ENCODE measurements around the gene OR2T10. TPM values are rescaled to one million over a fixed set of nuclear protein-coding genes. Genes with fewer than 3 reads are reported as not detected.
"Not testable (repeated sequence)": the region's sequence is repeated elsewhere in the genome, so short reads cannot be mapped to it uniquely, and the experiment has no call there.

OR2T10 gene
- total RNA-seq, 1 donor from 2014 or later: not detected

DNA sequence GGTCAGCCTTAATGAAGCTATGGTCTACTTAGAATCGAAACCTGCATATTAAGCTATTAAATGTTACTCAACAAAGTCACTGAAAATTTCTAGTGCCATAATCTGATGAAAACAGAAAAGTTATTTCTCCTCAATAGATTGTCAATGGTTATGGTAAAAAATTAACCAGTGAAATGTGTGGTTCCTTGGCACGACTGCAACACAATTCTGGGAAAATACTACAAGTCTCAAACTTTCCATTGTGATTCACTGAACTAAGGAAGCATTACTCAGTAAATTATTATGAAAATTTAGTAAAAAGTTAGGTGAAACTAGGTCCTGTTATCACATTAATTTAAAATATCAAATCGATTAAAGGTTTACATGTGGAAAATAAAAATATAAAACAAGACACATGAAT lies 12.8 kb upstream of the OR2T10 start:
- intact Hi-C loops (cut with DNase I): no loop called here
- no peak for ATAC-seq

DNA sequence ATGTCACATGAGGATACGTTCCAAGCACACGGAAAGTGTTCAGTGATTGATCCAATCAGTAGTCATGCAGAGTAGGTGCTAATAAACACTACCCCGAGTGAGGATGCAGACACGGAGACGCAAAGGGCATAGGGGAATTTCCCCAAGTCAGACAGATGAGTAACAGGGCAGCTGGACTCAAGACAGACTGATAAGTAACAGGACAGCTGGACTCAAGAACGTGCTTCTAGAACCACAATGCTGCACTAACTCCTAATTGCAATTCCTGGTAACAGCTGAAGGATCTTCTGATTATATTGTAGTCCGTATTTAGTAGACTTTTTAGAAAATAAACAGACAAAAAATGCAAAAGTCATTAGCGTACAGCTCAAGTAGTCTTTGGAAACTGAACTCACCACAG lies 1.9 kb upstream of the OR2T10 start:
- intact Hi-C loops (cut with DNase I): no loop called here
- DNase-seq (ENCODE audit: low spot score) (no peak), ATAC-seq (no peak)

More for the DNA sequence above, 12.8 kb upstream of the OR2T10 start:
- no peak for DNase-seq (ENCODE audit: low spot score)

DNA sequence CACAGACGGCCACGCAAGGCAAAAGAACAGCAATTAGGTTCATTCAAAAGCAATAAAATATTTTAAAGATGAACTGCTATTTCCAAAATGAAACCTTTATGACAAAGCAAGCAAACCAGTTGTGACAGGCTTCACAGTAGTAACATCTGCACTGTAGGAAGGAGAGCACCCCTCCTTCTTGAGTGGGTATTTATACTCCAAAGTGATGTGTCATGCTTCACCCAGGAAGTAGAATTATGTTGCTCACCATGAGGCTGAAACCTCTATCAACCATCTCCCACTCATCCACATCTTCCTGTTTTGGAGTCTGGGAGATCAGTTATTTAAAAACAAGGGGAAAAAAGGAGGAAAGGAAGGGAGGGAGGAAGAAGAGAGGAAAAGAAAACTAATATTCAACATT lies 885 bp downstream of the OR2T10 start:
- intact Hi-C loops (cut with DNase I): no loop called here
- no peak for DNase-seq (ENCODE audit: low spot score)
- ATAC-seq: no peak

DNA sequence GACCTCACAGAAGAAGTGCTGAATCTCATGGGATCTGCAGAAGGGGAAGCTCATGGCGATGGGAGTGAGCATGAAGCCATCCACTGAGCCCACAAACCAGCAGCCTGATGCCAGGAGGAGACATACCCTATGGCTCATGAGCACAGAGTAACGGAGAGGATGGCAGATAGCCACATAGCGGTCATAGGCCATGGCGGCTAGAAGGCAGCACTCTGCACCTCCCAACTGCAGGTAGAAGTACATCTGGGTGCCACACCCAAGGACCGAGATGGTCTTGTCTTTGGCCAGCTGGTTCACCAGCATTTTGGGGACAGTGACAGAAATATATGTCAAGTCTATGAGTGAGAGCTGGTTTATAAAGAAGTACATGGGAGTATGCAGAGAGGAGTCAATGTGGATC lies 4.3 kb downstream of the OR2T10 start:
- DNase-seq (ENCODE audit: low spot score) (no peak), ATAC-seq (no peak)
- intact Hi-C loops (cut with DNase I): no loop called here

DNA sequence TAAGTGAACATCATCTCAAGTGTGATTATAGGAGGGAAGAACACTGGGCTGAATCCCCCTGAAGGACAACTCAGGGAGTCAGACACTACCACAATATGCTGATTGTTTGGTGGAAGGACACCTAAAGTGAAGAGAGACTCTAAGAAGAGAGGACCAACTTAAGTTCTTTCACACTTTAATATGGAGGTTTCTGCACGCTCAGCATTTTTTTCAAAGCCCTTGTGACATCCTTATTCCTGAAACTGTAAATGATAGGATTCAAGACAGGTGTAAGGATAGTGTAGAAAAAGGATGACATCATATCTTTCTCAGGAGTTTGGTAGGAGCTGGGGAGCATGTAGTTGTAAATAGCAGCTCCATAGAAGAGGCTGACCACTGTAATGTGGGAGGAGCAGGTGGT lies 4.8 kb downstream of the OR2T10 start:
- DNase-seq (ENCODE audit: low spot score) (no peak), ATAC-seq (no peak)
- intact Hi-C loops (cut with DNase I): no loop called here

DNA sequence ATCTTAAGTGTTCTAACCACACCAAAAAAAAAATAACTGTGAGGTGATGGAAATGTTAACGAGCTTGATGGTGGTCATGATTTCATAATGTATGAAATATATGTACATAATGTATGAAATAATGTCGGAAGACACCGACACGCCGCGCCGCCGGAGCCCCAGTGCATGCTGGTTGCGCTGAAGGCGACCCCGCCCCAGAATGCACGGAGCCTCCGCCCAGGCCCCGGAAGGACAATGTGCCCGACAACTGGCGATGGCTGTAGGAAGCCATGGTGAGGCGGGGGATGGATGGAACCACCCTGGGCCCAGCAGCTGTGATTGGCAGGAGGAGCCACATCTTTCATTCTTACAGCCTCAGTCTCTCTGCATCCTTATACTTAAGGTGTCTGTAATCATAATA lies 7.4 kb downstream of the OR2T10 start:
- no peak for DNase-seq (ENCODE audit: low spot score)

DNA sequence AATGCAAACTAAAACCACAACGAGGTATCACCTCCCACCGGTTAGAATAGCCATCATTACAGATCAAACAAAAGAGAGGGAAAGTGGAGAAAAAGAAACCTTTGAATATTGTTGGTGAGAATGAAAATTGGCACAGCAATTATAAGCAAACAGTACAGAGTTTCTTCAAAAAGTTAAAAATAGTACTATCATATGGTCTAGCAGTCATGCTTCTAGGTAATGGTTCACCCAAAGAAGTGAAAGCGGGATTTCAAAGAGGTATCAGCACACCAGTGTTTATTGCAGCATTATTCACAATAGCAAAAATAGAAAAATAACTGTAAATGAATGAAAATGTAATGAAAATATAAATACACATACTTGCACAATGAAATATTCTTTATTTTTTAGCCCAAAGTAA lies 8.2 kb downstream of the OR2T10 start:
- DNase-seq (ENCODE audit: low spot score): no peak
- ATAC-seq: no peak
- intact Hi-C loops (cut with DNase I): no loop called here

More for the DNA sequence above, 7.4 kb downstream of the OR2T10 start:
- ATAC-seq: no peak
- intact Hi-C loops (cut with DNase I): no loop called here

DNA sequence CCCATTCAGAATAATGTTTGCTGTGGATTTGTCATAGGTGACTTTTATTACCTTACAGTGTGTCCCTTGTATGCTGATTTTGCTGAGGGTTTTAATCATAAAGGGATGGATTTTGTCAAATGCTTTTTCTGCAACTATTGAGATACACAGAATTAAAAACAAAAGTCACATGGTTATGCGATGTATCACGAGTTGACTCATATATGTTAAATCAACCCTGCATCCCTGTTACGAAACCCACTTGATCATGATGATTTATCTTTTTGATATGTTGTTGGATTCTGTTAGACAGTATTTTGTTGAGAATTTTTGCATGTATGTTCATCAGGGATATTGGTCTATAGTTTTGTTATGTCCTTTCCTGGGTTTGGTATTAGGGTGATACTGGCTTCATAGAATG lies 12.2 kb downstream of the OR2T10 start:
- no peak for ATAC-seq
- DNase-seq (ENCODE audit: low spot score): no peak
- intact Hi-C loops (cut with DNase I): no loop called here

DNA sequence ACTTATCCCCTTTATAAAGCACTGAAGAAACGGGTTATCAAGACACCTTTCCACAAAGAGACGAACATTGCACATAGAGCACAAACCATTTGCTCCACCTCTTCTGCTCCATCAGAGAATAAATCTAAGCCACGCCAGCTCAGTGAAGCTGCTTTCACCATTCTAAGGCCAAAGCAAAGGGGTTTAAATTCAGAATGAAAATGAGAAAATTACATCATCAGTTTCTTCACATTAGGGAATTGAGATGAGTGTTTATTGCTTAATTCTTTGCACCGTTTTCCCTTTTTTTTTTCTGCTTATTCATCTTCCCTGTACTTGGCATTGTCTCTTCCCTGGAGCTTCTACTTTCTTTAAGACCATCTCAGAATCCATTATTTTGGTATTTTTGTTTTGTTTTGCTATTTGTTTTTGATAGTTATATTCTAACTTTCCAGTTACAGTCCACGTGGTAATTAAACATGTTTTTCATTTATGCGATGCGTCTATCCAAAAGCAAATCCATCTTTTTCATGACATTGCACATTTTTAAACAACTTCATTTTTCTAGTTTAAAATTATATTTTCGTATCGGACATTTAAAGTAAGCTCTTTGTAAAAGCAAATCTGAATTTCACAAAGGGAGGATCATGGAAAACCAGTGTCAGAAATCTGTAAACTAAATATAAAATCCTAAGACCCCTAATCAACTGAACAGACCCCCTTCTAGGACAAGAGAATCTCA lies 21.1 kb downstream of the OR2T10 start:
- intact Hi-C loops (cut with DNase I): no loop called here
- ATAC-seq: no peak
- DNase-seq (ENCODE audit: low spot score): no peak

DNA sequence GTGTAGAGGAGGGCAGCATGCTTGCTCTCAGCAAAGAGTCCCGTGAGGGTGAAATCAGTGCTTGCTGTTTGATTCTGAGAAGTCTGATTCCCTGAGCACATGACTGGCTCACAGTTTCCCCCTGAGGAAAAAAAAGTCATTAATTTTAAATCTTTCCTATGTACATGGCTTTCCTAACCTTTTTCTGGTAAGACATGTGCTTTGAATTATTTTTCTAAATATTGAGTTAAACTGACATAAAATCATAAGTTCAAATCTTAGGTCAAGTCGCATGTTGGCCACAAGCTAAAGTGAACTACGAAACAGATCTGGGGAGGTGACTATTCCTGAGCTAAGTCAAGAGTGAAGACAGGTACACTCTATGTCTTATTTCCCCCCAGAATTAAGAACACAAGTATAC lies 22.8 kb downstream of the OR2T10 start, which contains the start of gene OR2T34:
Gene OR2T34 (minus strand): TSS at position 101 of the 400 bp plus-strand sequence. CDS start 0 bp downstream, at position 101.
- intact Hi-C loops (cut with DNase I); ATAC-seq; DNase-seq (ENCODE audit: low spot score): not testable (repeated sequence)

- intact Hi-C loops (cut with DNase I); ATAC-seq: not testable (repeated sequence)
Measured at GRCh38 chr1:248573856-248574255, 23.6 kb downstream of the OR2T10 start.

DNA sequence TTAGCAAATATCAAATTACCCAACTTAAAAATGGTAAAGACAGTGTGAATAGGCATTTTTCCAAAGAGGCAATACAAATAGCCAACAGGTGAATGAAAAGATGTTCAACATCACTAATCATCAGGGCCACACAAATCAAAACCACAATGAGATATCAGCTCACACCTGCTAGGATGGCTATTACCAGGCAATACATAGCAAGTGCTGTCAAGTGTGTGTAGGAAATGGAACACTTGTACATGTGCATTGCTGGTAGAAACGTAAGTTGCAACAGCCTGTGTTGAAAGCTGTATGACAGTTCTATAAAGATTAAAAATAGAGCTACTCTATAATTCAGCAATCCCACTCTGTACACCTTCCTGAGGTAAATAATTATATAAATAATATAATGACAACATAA lies 25.5 kb downstream of the OR2T10 start:
- DNase-seq (ENCODE audit: low spot score); ATAC-seq; intact Hi-C loops (cut with DNase I): not testable (repeated sequence)

More at GRCh38 chr1:248573856-248574255, 23.6 kb downstream of the OR2T10 start:
- DNase-seq (ENCODE audit: low spot score): not testable (repeated sequence)

DNA sequence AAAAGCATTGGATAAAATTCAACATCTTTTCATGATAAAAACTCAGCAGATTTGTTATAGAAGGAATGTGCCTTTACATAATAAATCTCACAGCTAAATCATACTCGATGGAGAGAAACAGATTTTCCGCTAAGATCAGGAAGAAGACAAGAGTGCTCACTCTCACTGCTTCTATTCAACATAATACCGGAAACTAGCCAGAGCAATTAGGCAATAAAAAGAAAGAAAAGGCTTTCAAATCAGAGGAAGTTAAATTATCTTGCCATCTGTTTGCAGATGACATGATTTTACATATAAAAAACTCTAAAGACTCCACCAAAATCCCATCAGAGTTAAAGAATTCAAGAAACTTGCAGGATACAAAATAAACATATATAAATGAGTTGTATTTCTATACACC lies 26.7 kb downstream of the OR2T10 start:
- intact Hi-C loops (cut with DNase I); ATAC-seq: not testable (repeated sequence)

GRCh38 chr1:248569049-248569448 lies 28.5 kb downstream of the OR2T10 start:
- intact Hi-C loops (cut with DNase I); DNase-seq (ENCODE audit: low spot score); ATAC-seq: not testable (repeated sequence)

More for the DNA sequence above, 26.7 kb downstream of the OR2T10 start:
- DNase-seq (ENCODE audit: low spot score): not testable (repeated sequence)

DNA sequence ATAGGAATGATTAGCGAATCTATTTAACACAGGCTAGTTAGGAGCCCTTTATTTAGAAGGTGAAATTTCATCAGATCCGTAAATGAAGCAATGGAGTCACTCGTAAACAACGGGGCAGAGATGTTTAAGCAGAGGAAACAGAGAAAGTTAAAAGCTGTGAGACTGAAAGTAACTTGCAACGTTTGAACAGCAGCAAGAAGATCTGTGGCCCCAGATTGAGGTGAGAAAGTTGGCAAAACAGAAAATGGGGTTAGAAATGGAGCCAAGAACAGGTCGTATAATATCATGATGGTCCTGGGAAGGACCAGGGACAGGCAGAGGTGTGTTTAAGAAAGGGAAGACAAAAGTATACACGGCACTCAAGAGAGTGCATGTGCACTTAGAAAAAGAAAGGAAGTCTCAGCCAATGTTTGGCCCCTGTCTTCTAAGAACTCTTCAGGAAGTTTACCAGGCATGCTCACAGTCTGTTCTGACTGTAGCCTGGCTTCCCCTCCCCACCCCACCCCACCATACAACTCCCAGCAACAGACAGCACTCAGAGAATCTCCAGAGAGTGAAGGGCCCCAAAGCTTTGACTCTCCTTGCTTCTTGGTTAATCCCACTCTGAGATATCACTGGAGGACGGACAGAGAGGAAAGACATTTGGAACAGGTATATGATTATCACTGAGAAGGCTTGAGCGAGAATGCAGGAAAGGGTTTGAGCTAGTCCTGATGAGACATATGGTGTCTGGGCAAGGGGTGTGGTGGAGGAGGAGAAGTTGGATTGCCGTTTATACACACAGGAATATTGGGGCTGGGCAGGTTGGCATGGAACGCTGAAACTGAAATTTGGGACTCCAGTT lies 31.7 kb downstream of the OR2T10 start:
- ATAC-seq; DNase-seq (ENCODE audit: low spot score); intact Hi-C loops (cut with DNase I): not testable (repeated sequence)

- ATAC-seq; intact Hi-C loops (cut with DNase I); DNase-seq (ENCODE audit: low spot score): not testable (repeated sequence)
Measured at GRCh38 chr1:248562672-248563071, 34.8 kb downstream of the OR2T10 start, which contains the start of gene OR2T29. Gene OR2T29, minus strand, starts transcription at chr1:248562772. Its CDS starts 3,281 bp downstream, at chr1:248559491.

- ATAC-seq; intact Hi-C loops (cut with DNase I); DNase-seq (ENCODE audit: low spot score): not testable (repeated sequence)
Measured at GRCh38 chr1:248551027-248551426, 46.5 kb downstream of the OR2T10 start.

DNA sequence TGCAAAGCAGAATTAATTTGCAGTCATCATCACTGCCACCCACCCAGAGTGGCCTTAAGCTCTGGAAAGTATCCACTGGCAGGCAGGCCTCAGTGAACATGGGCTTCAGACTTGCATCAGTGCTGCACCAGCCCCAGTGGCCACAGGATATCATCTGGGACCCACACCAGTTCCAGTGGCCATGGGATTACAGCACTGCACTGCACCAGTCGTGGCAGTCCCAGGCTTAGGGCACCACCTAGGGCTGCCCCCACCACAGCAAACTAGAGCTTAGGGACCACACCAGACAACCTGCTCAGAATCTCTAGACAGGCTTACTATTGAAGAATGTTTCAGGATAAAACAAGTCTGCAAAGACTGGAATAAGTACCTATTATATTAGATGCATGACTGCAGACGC lies 50.1 kb downstream of the OR2T10 start:
- ATAC-seq; intact Hi-C loops (cut with DNase I); DNase-seq (ENCODE audit: low spot score): not testable (repeated sequence)

Data from sciatic nerve (tissue), 2 donors.